GM21367 (cell line): Measurements from ENCODE around the gene CYBB.
A peak's percentile ranks its signal among the peaks of the same experiment; 100 is the strongest.
"Not testable (repeated sequence)": the region's sequence is repeated elsewhere in the genome, so short reads cannot be mapped to it uniquely, and the experiment has no call there.

Source experiments
- ATAC-seq: cut with Tn5 transposase; IDR thresholded peaks from one replicate; pipeline ENCODE4 v1.9.1; 2021; ENCODE audit not compliant: unreplicated experiment

The CYBB gene

GRCh38 chrX:37779857-37780256 is at the start of gene CYBB:
Gene CYBB (plus strand): TSS chrX:37780059. CDS start chrX:37780078, 19 bp downstream.
- no peak for ATAC-seq

GRCh38 chrX:37745354-37745753 is 34.5 kb upstream of the CYBB start:
- ATAC-seq, result peak; percentile 42

GRCh38 chrX:37745835-37746217 is 34.0 kb upstream of the CYBB start:
- ATAC-seq, result peak; percentile 28

GRCh38 chrX:37746218-37746941 is 33.5 kb upstream of the CYBB start:
- peak; percentile 91 for ATAC-seq

GRCh38 chrX:37746951-37747350 is 32.9 kb upstream of the CYBB start:
- no peak for ATAC-seq

- ATAC-seq, result no peak
These were observed 27.6 kb upstream of the CYBB start for GRCh38 chrX:37752281-37752680.

- no peak for ATAC-seq
These were observed 26.9 kb upstream of the CYBB start for GRCh38 chrX:37752936-37753335.

GRCh38 chrX:37753384-37753783 is 26.5 kb upstream of the CYBB start:
- no peak for ATAC-seq

- ATAC-seq, result peak; percentile 6
These were observed 25.3 kb upstream of the CYBB start for GRCh38 chrX:37754516-37754915.

- ATAC-seq, result peak; percentile 91
These were observed 24.8 kb upstream of the CYBB start for GRCh38 chrX:37755025-37755424.

- no peak for ATAC-seq
These were observed 22.8 kb upstream of the CYBB start for GRCh38 chrX:37757082-37757481.

GRCh38 chrX:37759351-37759750 is 20.5 kb upstream of the CYBB start:
- ATAC-seq, result no peak

- ATAC-seq, result no peak
These were observed 19.9 kb upstream of the CYBB start for GRCh38 chrX:37759878-37760418.

- no peak for ATAC-seq
These were observed 16.5 kb upstream of the CYBB start for GRCh38 chrX:37763400-37763799.

GRCh38 chrX:37765507-37765906 is 14.4 kb upstream of the CYBB start:
- ATAC-seq, result no peak

GRCh38 chrX:37767430-37767829 is 12.4 kb upstream of the CYBB start:
- no peak for ATAC-seq

GRCh38 chrX:37768866-37769265 is 11.0 kb upstream of the CYBB start:
- not testable (repeated sequence) for ATAC-seq

GRCh38 chrX:37776283-37776986 is 3.4 kb upstream of the CYBB start:
- ATAC-seq, result peak; percentile 71

- no peak for ATAC-seq
These were observed 2.9 kb upstream of the CYBB start for GRCh38 chrX:37776987-37777325.

GRCh38 chrX:37781081-37781480 is 1.2 kb downstream of the CYBB start:
- no peak for ATAC-seq

- no peak for ATAC-seq
These were observed 2.0 kb downstream of the CYBB start for GRCh38 chrX:37781814-37782213.

GRCh38 chrX:37782359-37782758 is 2.5 kb downstream of the CYBB start:
- no peak for ATAC-seq
